GM12873 (cell line): Measurements from ENCODE around the gene RUBCN.

Source experiments
- CTCF ChIP-seq: IDR thresholded peaks from 2 replicates; pipeline ENCODE4 v1.5.1; 2012; ENCODE audit warnings: low read depth, mild to moderate bottlenecking, moderate library complexity, low read length, control low read depth; ENCODE audit not compliant: insufficient read depth; ENCODE audit errors: missing control alignments

The RUBCN gene

GRCh38 chr3:197748597-197749314 lies 12.1 kb upstream of the RUBCN start:
- TF ChIP-seq CTCF, result no peak

- no peak for TF ChIP-seq CTCF
Observed at GRCh38 chr3:197746801-197747237, 10.1 kb upstream of the RUBCN start.

DNA sequence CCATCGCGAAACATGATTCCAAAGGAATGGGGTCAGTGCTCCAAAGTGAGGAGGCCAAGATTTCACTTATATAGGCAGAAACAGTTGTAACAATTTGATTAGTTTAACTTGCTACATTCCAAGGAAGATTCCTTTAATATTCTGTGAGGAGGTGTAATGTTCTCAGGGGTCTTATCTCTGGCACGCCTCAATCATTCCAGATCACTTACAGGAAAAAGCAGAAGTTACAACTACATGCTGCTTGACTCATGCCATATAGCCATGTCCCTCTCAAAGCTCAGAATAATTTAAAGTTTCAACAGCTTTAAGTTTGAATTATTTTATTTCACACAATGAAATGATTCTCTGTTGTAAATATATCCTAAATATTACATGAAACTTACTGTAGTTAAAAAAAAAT lies 9.5 kb upstream of the RUBCN start:
- TF ChIP-seq CTCF, result no peak

DNA sequence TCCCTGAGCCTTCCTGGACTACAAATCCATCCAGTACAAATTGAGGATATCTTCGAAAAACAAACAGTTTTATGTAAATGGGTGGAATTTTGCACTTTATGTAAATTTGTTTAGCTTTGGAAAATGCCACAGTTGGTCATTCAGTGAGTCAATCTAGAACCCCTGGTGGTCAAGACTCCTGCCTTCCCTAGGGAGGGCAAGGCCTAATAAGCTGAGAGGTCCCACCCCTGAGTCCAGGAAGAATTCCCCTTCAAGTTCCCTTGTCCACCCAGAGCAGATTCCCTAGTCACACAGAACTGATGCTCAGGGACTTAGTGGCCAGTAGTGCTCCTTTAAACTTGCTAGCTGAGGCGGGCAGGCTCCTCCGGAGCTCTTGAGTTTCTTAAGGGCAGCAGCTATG lies 6.1 kb upstream of the RUBCN start:
- TF ChIP-seq CTCF, result no peak

DNA sequence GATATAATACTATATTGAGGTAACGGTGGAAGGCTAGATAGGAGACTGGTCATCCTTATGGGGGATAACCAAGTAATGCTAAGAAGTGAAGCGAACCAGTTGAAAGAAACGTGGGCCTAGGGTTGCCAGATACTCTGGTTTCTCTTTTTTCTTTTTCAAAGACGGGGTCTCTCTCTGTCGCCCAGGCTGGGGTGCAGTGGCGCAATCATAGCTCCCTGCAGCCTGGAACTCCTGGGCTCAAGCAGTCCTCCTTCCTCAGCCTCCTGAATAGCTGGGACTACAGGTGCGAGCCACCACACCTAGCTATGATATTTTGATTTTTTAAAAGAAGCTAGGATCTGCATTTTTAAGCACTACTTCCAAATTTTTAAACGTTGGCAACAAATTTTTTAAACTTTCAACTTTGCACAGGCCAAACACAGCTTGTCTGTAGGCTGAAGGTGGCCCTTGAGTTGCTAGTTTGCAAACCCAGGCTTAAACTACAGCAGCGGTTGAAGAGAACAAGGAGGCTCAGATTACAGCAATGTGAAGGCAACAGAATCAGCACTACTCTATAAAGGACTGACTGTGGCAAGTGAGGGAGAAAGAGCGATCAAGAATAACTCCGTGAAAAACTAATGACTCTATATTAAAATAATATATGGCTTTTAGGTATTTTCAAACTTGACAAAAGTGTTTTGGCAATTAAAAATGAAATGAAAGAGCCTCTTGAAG lies 1.2 kb upstream of the RUBCN start:
- TF ChIP-seq CTCF, result no peak

- no peak for TF ChIP-seq CTCF
Observed at GRCh38 chr3:197737319-197737649, 580 bp upstream of the RUBCN start.

DNA sequence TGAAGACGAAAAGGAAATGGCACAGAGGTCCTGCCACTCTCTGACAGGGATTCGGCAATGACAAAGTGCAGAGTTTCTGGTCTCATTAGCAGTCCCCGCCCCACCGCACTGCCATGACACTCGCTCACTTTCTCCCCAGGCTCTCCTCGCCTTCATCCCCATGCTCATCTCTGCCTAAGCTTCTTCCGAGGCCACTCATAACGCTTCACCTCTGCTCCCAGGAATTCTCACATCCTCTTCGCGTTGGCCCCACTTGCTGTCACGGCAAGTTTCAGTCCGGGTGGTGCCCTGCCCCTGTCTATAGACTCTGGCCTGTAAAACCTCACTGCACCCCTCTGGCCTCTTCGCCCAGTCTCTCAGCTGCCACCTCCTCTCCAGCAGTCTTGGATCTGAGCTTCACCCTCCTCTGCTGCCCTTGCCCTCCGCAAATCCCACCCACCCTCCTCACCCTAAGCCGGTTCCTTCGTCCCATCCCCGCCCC lies 654 bp downstream of the RUBCN start:
- no peak for TF ChIP-seq CTCF
